HEK293T (cell line): ENCODE results near the gene OR5B3.

Experiments used
- CTCF ChIA-PET: fragments of 350-600 bp; formaldehyde crosslinking; extraction: SDS; loops from one replicate; lab custom pipeline; 2021; ENCODE audit warnings: antibody characterized with exemption, inconsistent platforms; lab: Yijun Ruan, JAX
- POLR2A ChIA-PET: fragments of 350-600 bp; formaldehyde crosslinking; extraction: SDS; loops from one replicate; lab custom pipeline; 2020; ENCODE audit warnings: antibody characterized with exemption, inconsistent platforms; lab: Yijun Ruan, JAX
- DNase-seq: peaks from one replicate; pipeline ENCODE4 v3.0.0; 2012; ENCODE audit warnings: mixed read lengths; ENCODE audit errors: extremely low spot score
- ARNT ChIP-seq: fragments of 450-650 bp; IDR thresholded peaks from 2 replicates; pipeline ENCODE4 v1.6.1; 2017; ENCODE audit warnings: mild to moderate bottlenecking
- BHLHE40 ChIP-seq: fragments of 450-650 bp; IDR thresholded peaks from 2 replicates; pipeline ENCODE4 v1.6.1; 2016; ENCODE audit warnings: mild to moderate bottlenecking, moderate library complexity, borderline replicate concordance
- CTBP1 ChIP-seq: fragments of 450-650 bp; IDR thresholded peaks from 2 replicates; pipeline ENCODE4 v1.6.1; 2016; ENCODE audit warnings: borderline replicate concordance
- ELF4 ChIP-seq: fragments of 450-650 bp; IDR thresholded peaks from 2 replicates; pipeline ENCODE4 v1.6.1; 2017; ENCODE audit warnings: antibody characterized with exemption
- FOXA1 ChIP-seq: fragments of 450-650 bp; IDR thresholded peaks from 2 replicates; pipeline ENCODE4 v1.6.1; 2016; ENCODE audit warnings: mild to moderate bottlenecking
- FOXK2 ChIP-seq: fragments of 450-650 bp; IDR thresholded peaks from 2 replicates; pipeline ENCODE4 v1.6.1; 2016; ENCODE audit warnings: mild to moderate bottlenecking
- FOXM1 ChIP-seq: fragments of 450-650 bp; IDR thresholded peaks from 2 replicates; pipeline ENCODE4 v1.6.1; 2017; ENCODE audit warnings: mild to moderate bottlenecking, borderline replicate concordance
- HDGF ChIP-seq: fragments of 450-650 bp; IDR thresholded peaks from 2 replicates; pipeline ENCODE4 v1.6.1; 2017; ENCODE audit warnings: antibody characterized with exemption, borderline replicate concordance
- L3MBTL2 ChIP-seq: fragments of 450-650 bp; conservative IDR thresholded peaks from 2 replicates; pipeline ENCODE4 v1.6.1; 2016; ENCODE audit warnings: mild to moderate bottlenecking
- LEF1 ChIP-seq: fragments of 450-650 bp; IDR thresholded peaks from 2 replicates; pipeline ENCODE4 v1.6.1; 2017; ENCODE audit warnings: mild to moderate bottlenecking, borderline replicate concordance
- NFRKB ChIP-seq: fragments of 450-650 bp; IDR thresholded peaks from 2 replicates; pipeline ENCODE4 v1.6.1; 2016; ENCODE audit warnings: mild to moderate bottlenecking, moderate library complexity
- PKNOX1 ChIP-seq: fragments of 450-650 bp; IDR thresholded peaks from 2 replicates; pipeline ENCODE4 v1.6.1; 2016
- SP1 ChIP-seq: fragments of 450-650 bp; IDR thresholded peaks from 2 replicates; pipeline ENCODE4 v1.6.1; 2017
- SUZ12 ChIP-seq: fragments of 450-650 bp; IDR thresholded peaks from 2 replicates; pipeline ENCODE4 v1.6.1; 2016; ENCODE audit warnings: mild to moderate bottlenecking
- TARDBP ChIP-seq: fragments of 450-650 bp; IDR thresholded peaks from 2 replicates; pipeline ENCODE4 v1.6.1; 2016
- ZNF384 ChIP-seq: fragments of 450-650 bp; IDR thresholded peaks from 2 replicates; pipeline ENCODE4 v1.6.1; 2016

OR5B3 gene

GRCh38 chr11:58406774-58407173 lies at the start of gene OR5B3:
Gene OR5B3 (minus strand): TSS chr11:58406874. CDS start chr11:58403409, 3,465 bp downstream.
- POLR2A ChIA-PET: no interaction called here
- CTCF ChIA-PET: no interaction called here
- TF ChIP-seq FOXK2 (no peak), SP1 (no peak), PKNOX1 (no peak), FOXM1 (no peak)
- no peak for DNase-seq

- DNase-seq: no peak
- no peak for TF ChIP-seq HDGF
- no peak for TF ChIP-seq ZNF384
- TF ChIP-seq FOXK2: no peak
- TF ChIP-seq CTBP1: no peak
- TF ChIP-seq SP1: no peak
- TF ChIP-seq LEF1: no peak
- TF ChIP-seq ELF4: no peak
- TF ChIP-seq TARDBP: no peak
- TF ChIP-seq FOXA1: no peak
- TF ChIP-seq PKNOX1: no peak
- TF ChIP-seq ARNT: no peak
- CTCF ChIA-PET: no interaction called here
- POLR2A ChIA-PET: no interaction called here
These were observed 44.9 kb upstream of the OR5B3 start for GRCh38 chr11:58451585-58451984.

- ChIA-PET CTCF (no interaction called here), POLR2A (no interaction called here)
- TF ChIP-seq ELF4: no peak
- no peak for TF ChIP-seq LEF1
- no peak for TF ChIP-seq FOXA1
- no peak for TF ChIP-seq CTBP1
- TF ChIP-seq TARDBP: no peak
- no peak for TF ChIP-seq SP1
- no peak for TF ChIP-seq BHLHE40
- no peak for TF ChIP-seq HDGF
- TF ChIP-seq FOXM1: no peak
- TF ChIP-seq SUZ12: no peak
- TF ChIP-seq L3MBTL2: no peak
- TF ChIP-seq FOXK2: no peak
- TF ChIP-seq NFRKB: no peak
- TF ChIP-seq ZNF384: no peak
- TF ChIP-seq PKNOX1: no peak
These were observed 39.6 kb upstream of the OR5B3 start for GRCh38 chr11:58446294-58446693.

GRCh38 chr11:58444300-58444699 lies 37.6 kb upstream of the OR5B3 start:
- CTCF ChIA-PET: no interaction called here
- no peak for DNase-seq
- TF ChIP-seq SP1 (no peak), TARDBP (no peak), LEF1 (no peak), CTBP1 (no peak), ZNF384 (no peak), FOXA1 (no peak), NFRKB (no peak), HDGF (no peak), PKNOX1 (no peak), BHLHE40 (no peak), ARNT (no peak), ELF4 (no peak), L3MBTL2 (no peak), SUZ12 (no peak), FOXK2 (no peak), FOXM1 (no peak)
- POLR2A ChIA-PET: no interaction called here

More at GRCh38 chr11:58446294-58446693, 39.6 kb upstream of the OR5B3 start:
- no peak for DNase-seq

- DNase-seq: no peak
- TF ChIP-seq FOXA1 (no peak), ELF4 (no peak), HDGF (no peak), ZNF384 (no peak), NFRKB (no peak), SUZ12 (no peak), PKNOX1 (no peak), CTBP1 (no peak), FOXK2 (no peak), FOXM1 (no peak), TARDBP (no peak)
- ChIA-PET CTCF (interaction anchor here (0.6 kb wide), 1 partner anchor 55 kb away, joined by 3 read pairs; no protein-coding TSS in a partner anchor), POLR2A (no interaction called here)
These were observed 35.5 kb upstream of the OR5B3 start, which contains the start of gene OR5B12 for GRCh38 chr11:58442136-58442535. Gene OR5B12 (minus strand): TSS chr11:58442236. CDS start chr11:58440151, 2,085 bp downstream.

GRCh38 chr11:58438486-58438885 lies 31.8 kb upstream of the OR5B3 start:
- DNase-seq: no peak
- TF ChIP-seq ELF4: no peak
- TF ChIP-seq L3MBTL2: no peak
- no peak for TF ChIP-seq SUZ12
- no peak for TF ChIP-seq ARNT
- no peak for TF ChIP-seq BHLHE40
- no peak for TF ChIP-seq SP1
- TF ChIP-seq NFRKB: no peak
- TF ChIP-seq HDGF: no peak
- no peak for TF ChIP-seq CTBP1
- TF ChIP-seq ZNF384: no peak
- no peak for TF ChIP-seq FOXA1
- CTCF ChIA-PET: no interaction called here
- POLR2A ChIA-PET: no interaction called here
